Naive thymus-derived CD4-positive, alpha-beta T cell (primary cell): Measurements from ENCODE around the gene PDE4D. TPM values are rescaled to one million over a fixed set of nuclear protein-coding genes. Genes with fewer than 3 reads are reported as not detected.

Experiments
- ATAC-seq: fragments of 150-1000 bp; cut with Tn5 transposase; 2 replicates; pipeline ENCODE4 v1.10.0; 2021; ENCODE audit warnings: mild to moderate bottlenecking, moderate library complexity
- CTCF ChIA-PET: fragments of 350-600 bp; sonication (Branson Sonifier 250); formaldehyde crosslinking; loops from one replicate; lab custom pipeline; 2021; ENCODE audit warnings: antibody characterized with exemption; lab: Charles Lee
- POLR2A ChIA-PET: fragments of 350-600 bp; sonication (Branson Sonifier 250); formaldehyde crosslinking; loops from one replicate; lab custom pipeline; 2021; ENCODE audit warnings: antibody characterized with exemption, inconsistent platforms; lab: Charles Lee
- DNase-seq, 9 donors: peaks; one replicate each; pipeline versions ENCODE4 v3.0.0 to v3.0.0-alpha.2; 2020 to 2022; ENCODE audit warnings: mixed read lengths in 1 of 9
- H3K27ac ChIP-seq: one replicate; pipeline ENCODE4 v1.7.0; 2013; ENCODE audit warnings: mild to moderate bottlenecking, low read depth, low read length, moderate library complexity
- H3K27me3 ChIP-seq, 2 donors: one replicate each; pipeline ENCODE4 v1.7.0; 2013; ENCODE audit warnings: low read length in 2 of 2, mild to moderate bottlenecking in 2 of 2, moderate library complexity in 2 of 2; ENCODE audit not compliant: control insufficient read depth in 2 of 2, insufficient read depth in 2 of 2
- H3K36me3 ChIP-seq, 3 experiments: 1 replicate in 2 of 3; 2 replicates in 1 of 3; pipeline ENCODE4 v1.7.0; 2013; ENCODE audit warnings: low read length in 3 of 3, mild to moderate bottlenecking in 3 of 3, moderate library complexity in 1 of 3; ENCODE audit not compliant: insufficient read depth in 3 of 3, control insufficient read depth in 2 of 3
- H3K4me1 ChIP-seq, 2 donors: one replicate each; pipeline ENCODE4 v1.7.0; 2013; ENCODE audit warnings: low read length in 2 of 2, mild to moderate bottlenecking in 2 of 2, moderate library complexity in 1 of 2; ENCODE audit not compliant: control insufficient read depth in 2 of 2, insufficient read depth in 2 of 2
- H3K4me3 ChIP-seq: 2 replicates; pipeline ENCODE4 v1.7.0; 2013; ENCODE audit warnings: mild to moderate bottlenecking, low read length
- H3K9me3 ChIP-seq, 3 experiments: 1 replicate in 2 of 3; 2 replicates in 1 of 3; pipeline ENCODE4 v1.7.0; 2013; ENCODE audit warnings: low read length in 3 of 3; ENCODE audit not compliant: control insufficient read depth in 2 of 3
- H3K27ac Mint-ChIP-seq, 9 donors: one replicate each; pipeline ENCODE4 v1.8.0; 2020 to 2022; ENCODE audit warnings: mixed read lengths in 9 of 9, mild to moderate bottlenecking in 8 of 9, moderate library complexity in 5 of 9, inconsistent platforms in 2 of 9
- H3K27me3 Mint-ChIP-seq, 5 donors: one replicate each; pipeline ENCODE4 v1.8.0; 2021 to 2022; ENCODE audit warnings: mixed read lengths in 5 of 5, mild to moderate bottlenecking in 1 of 5
- H3K36me3 Mint-ChIP-seq, 5 donors: one replicate each; pipeline ENCODE4 v1.8.0; 2020 to 2022; ENCODE audit warnings: mixed read lengths in 5 of 5, mild to moderate bottlenecking in 3 of 5, inconsistent platforms in 1 of 5
- H3K4me1 Mint-ChIP-seq, 7 donors: one replicate each; pipeline ENCODE4 v1.8.0; 2020 to 2022; ENCODE audit warnings: mixed read lengths in 7 of 7, mild to moderate bottlenecking in 3 of 7, inconsistent platforms in 1 of 7
- H3K4me3 Mint-ChIP-seq, 10 donors: one replicate each; pipeline ENCODE4 v1.8.0; 2020 to 2022; ENCODE audit warnings: mild to moderate bottlenecking in 10 of 10, mixed read lengths in 10 of 10, moderate library complexity in 6 of 10, inconsistent platforms in 2 of 10
- H3K9me3 Mint-ChIP-seq, 11 donors: one replicate each; pipeline ENCODE4 v1.8.0; 2020 to 2022; ENCODE audit warnings: mixed read lengths in 11 of 11, mild to moderate bottlenecking in 4 of 11, inconsistent platforms in 1 of 11, moderate library complexity in 1 of 11
- intact Hi-C, 2 donors: fragments of 100-400 bp; cut with micrococcal nuclease; formaldehyde crosslinking; loops; one replicate each; pipeline ENCODE4 v1.15.1; 2023
- polyA plus RNA-seq, 2 donors: library from polyadenylated mRNA; unstranded; fragments of 300-500 nt; fragmentation: Illumina TruSeq; gene quantifications; one replicate each; pipeline ENCODE4 v1.2.3, GENCODE V29; 2021
- total RNA-seq, 6 experiments: library from RNA in 5 of 6; stranded (reverse) in 5 of 6; gene quantifications; 1 replicate in 5 of 6; 2 replicates in 1 of 6; pipeline ENCODE4 v1.2.3 and lab custom pipeline; 2021 to 2026

Gene PDE4D
- total and polyA plus RNA-seq, 7 experiments from 2014 or later = 4.9 to 102 (median 38.8) TPM

- Histone ChIP-seq H3K27ac (no peak overlapping the region), H3K4me3 (no peak overlapping the region), H3K4me1 (no peaks in the 10 kb centered on the region), H3K36me3 (no peaks in the 10 kb centered on the region), H3K9me3 (no peaks in the 10 kb centered on the region), H3K27me3 (no peaks in the 10 kb centered on the region)
- intact Hi-C loops = no loop called here
- Mint-ChIP-seq H3K36me3 (no peaks in the 10 kb centered on the region), H3K9me3 (peaks cover 0 to 6% (median 1%) of the 10 kb centered on the region in 11 donors), H3K4me3 (no peak overlapping the region), H3K27ac (no peak overlapping the region), H3K27me3 (peaks cover 0 to 6% (median 5%) of the 10 kb centered on the region in 5 donors), H3K4me1 (no peaks in the 10 kb centered on the region)
- ChIA-PET POLR2A (no interaction called here), CTCF (no interaction called here)
- ATAC-seq (no peak), DNase-seq (no peak)
Observed at GRCh38 chr5:59704936-59705335, 188.6 kb downstream of the PDE4D start.

GRCh38 chr5:59703789-59704188 is 189.7 kb downstream of the PDE4D start:
- no peaks in the 10 kb centered on the region for H3K9me3 ChIP-seq
- Mint-ChIP-seq H3K36me3 (no peaks in the 10 kb centered on the region), H3K4me1 (no peaks in the 10 kb centered on the region), H3K9me3 (peaks cover 0 to 6% (median 1%) of the 10 kb centered on the region in 11 donors), H3K4me3 (no peak overlapping the region), H3K27me3 (peaks cover 0 to 6% (median 5%) of the 10 kb centered on the region in 5 donors), H3K27ac (no peak overlapping the region)
- DNase-seq (no peak), ATAC-seq (no peak)
- CTCF ChIA-PET = no interaction called here
- no peaks in the 10 kb centered on the region for H3K27me3 ChIP-seq
- no peak overlapping the region for H3K27ac ChIP-seq
- no peak overlapping the region for H3K4me3 ChIP-seq
- intact Hi-C loops = no loop called here
- H3K4me1 ChIP-seq = no peaks in the 10 kb centered on the region
- no peaks in the 10 kb centered on the region for H3K36me3 ChIP-seq
- POLR2A ChIA-PET = no interaction called here

- H3K4me3 Mint-ChIP-seq = no peak overlapping the region
- H3K9me3 Mint-ChIP-seq = peaks cover 0 to 6% (median 0%) of the 10 kb centered on the region in 11 donors
Observed at GRCh38 chr5:59698207-59699178, 195.0 kb downstream of the PDE4D start.

GRCh38 chr5:59694411-59694810 is 199.1 kb downstream of the PDE4D start:
- CTCF ChIA-PET = no interaction called here
- Mint-ChIP-seq H3K27ac (no peak overlapping the region), H3K4me1 (no peaks in the 10 kb centered on the region), H3K36me3 (no peaks in the 10 kb centered on the region), H3K4me3 (no peak overlapping the region), H3K9me3 (peaks cover 0 to 6% (median 0%) of the 10 kb centered on the region in 11 donors), H3K27me3 (peaks cover 0 to 7% (median 0%) of the 10 kb centered on the region in 5 donors)
- Histone ChIP-seq H3K4me3 (no peak overlapping the region), H3K9me3 (no peaks in the 10 kb centered on the region), H3K27me3 (no peaks in the 10 kb centered on the region), H3K36me3 (no peaks in the 10 kb centered on the region), H3K4me1 (no peaks in the 10 kb centered on the region), H3K27ac (no peak overlapping the region)
- intact Hi-C loops = no loop called here
- POLR2A ChIA-PET = no interaction called here
- ATAC-seq (no peak), DNase-seq (no peak)

More at GRCh38 chr5:59698207-59699178, 195.0 kb downstream of the PDE4D start:
- CTCF ChIA-PET = no interaction called here
- no peak overlapping the region for H3K27ac Mint-ChIP-seq
- H3K36me3 ChIP-seq = no peaks in the 10 kb centered on the region
- no peaks in the 10 kb centered on the region for H3K4me1 Mint-ChIP-seq
- no peak overlapping the region for H3K4me3 ChIP-seq
- POLR2A ChIA-PET = no interaction called here
- ATAC-seq (no peak), DNase-seq (no peak)
- H3K27me3 Mint-ChIP-seq = peaks cover 0 to 5% (median 4%) of the 10 kb centered on the region in 5 donors
- no peak overlapping the region for H3K27ac ChIP-seq
- intact Hi-C loops = no loop called here
- H3K36me3 Mint-ChIP-seq = no peaks in the 10 kb centered on the region
- no peaks in the 10 kb centered on the region for H3K27me3 ChIP-seq
- H3K9me3 ChIP-seq = no peaks in the 10 kb centered on the region
- H3K4me1 ChIP-seq = no peaks in the 10 kb centered on the region

- Mint-ChIP-seq H3K36me3 (no peaks in the 10 kb centered on the region), H3K4me1 (no peaks in the 10 kb centered on the region), H3K27me3 (peaks cover 0 to 7% (median under 1%) of the 10 kb centered on the region in 5 donors), H3K4me3 (no peak overlapping the region), H3K9me3 (peaks cover 0 to 6% (median 0%) of the 10 kb centered on the region in 11 donors), H3K27ac (no peak overlapping the region)
- H3K36me3 ChIP-seq = no peaks in the 10 kb centered on the region
- no peaks in the 10 kb centered on the region for H3K4me1 ChIP-seq
- intact Hi-C loops = no loop called here
- H3K9me3 ChIP-seq = no peaks in the 10 kb centered on the region
- H3K27me3 ChIP-seq = no peaks in the 10 kb centered on the region
- no peak overlapping the region for H3K27ac ChIP-seq
- DNase-seq (no peak), ATAC-seq (no peak)
- H3K4me3 ChIP-seq = no peak overlapping the region
- CTCF ChIA-PET = no interaction called here
- POLR2A ChIA-PET = no interaction called here
Observed at GRCh38 chr5:59693492-59694309, 199.8 kb downstream of the PDE4D start.

DNA sequence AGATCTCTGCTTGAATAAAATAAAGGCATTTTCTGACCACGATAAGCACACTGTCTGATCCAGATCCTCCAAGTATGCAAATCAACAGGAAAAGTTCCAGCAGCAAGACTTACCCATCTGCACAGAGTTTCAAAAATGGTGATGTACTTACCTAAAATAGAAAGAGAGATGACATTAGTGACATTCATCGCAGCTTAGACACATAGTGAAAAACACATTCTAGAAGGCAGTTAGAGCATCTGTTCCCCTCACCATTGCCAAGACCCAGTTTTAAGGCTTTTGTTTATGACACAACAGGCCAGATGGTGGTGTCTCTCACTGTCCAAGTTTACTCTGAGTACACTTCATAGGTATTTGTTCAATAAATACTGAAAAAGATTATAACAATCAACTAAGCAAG is 207.7 kb downstream of the PDE4D start:
- Histone ChIP-seq H3K27ac (no peak overlapping the region), H3K4me1 (no peaks in the 10 kb centered on the region), H3K27me3 (no peaks in the 10 kb centered on the region), H3K36me3 (no peaks in the 10 kb centered on the region), H3K4me3 (no peak overlapping the region), H3K9me3 (no peaks in the 10 kb centered on the region)
- Mint-ChIP-seq H3K4me1 (peaks cover 0 to 4% (median 0%) of the 10 kb centered on the region in 7 donors), H3K36me3 (peaks cover 0 to 5% (median 0%) of the 10 kb centered on the region in 5 donors), H3K27me3 (peaks cover 4 to 18% (median 9%) of the 10 kb centered on the region in 5 donors), H3K9me3 (peaks cover 0 to 6% (median under 1%) of the 10 kb centered on the region in 11 donors), H3K4me3 (no peak overlapping the region), H3K27ac (no peak overlapping the region)
- ChIA-PET CTCF (no interaction called here), POLR2A (no interaction called here)
- no peak for DNase-seq
- no peak for ATAC-seq
- intact Hi-C loops = no loop called here
